GM19043 (cell line): ENCODE results near the gene PTPRN2.

ENCODE experiments used
- ATAC-seq: cut with Tn5 transposase; IDR thresholded peaks from one replicate; pipeline ENCODE4 v1.9.1; 2021; ENCODE audit warnings: low read depth; ENCODE audit not compliant: unreplicated experiment

The PTPRN2 gene

GRCh38 chr7:157830331-157830730 lies 757.3 kb downstream of the PTPRN2 start:
- ATAC-seq: no peak

GRCh38 chr7:157829491-157829890 lies 758.1 kb downstream of the PTPRN2 start:
- no peak for ATAC-seq

DNA sequence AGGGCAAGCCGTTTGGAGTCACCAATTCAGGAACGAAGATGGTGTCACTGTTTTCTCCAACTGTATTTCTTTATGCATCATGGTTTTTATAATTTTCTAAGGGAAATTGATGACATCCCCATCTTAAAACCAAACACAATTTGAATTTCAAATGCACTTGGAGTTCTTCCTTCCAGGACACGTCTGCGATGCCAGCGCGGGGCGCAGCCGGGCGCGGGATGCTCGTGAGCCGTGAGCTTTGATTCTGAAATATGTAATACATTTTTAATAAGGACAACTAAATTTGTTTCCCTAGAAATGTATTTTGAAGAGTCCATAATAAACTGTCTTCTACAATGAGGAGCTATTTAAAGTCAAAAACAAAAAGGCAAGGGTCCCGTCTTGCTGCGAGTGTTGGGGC lies 758.7 kb downstream of the PTPRN2 start:
- ATAC-seq: no peak

GRCh38 chr7:157828190-157828589 lies 759.4 kb downstream of the PTPRN2 start:
- no peak for ATAC-seq

DNA sequence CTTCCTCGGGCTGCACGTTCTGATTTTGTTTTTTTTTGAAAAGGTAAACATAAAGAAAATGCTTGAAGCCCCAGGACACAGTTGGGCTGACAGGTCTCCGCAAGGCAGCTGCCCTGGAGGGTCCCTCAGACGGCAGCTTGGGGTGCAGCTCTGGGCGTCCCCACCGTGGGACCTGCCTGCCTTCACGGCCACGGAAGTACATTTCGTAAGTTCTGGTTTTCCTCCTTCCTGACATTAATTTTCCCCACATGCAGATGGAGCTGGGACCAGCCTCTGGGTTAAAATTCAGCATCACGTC lies 759.8 kb downstream of the PTPRN2 start:
- ATAC-seq: no peak

DNA sequence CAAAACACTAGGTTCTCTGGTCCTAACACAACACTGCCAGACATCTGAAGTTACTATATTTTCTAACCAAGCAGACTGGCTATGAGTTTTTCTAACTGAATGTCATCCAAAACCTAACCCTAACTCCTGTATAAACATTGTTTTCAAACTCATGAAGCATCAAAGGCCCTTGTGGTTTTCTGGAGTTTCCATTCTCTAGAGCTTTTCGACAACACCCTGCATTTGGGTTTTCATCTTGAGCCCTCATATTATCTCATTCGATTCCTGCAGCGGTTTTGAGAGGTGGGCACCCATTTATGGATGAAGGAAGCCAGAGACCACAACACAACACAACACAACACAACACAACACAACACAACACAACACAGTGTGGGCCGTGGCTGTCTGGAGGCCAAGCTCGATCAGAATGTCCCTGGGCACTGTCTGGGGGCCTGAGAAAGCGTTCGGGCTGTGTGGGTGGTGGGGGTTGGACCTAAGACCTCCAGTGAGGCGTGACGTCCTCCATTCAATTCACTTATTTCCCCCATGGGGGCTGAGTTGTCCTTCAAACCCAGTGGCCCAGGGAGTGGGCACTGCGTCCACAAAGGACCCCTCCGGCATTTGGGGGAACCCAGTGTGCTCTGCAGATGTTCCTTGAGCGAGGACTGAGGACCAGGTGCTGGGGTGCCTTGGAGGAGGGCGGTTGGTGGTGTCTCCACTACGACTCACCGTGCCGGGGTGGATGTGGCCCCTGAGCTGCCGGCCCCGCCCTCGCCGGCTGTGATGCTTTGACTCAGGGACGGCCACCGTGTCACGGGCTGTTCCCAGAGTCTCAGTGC lies 760.4 kb downstream of the PTPRN2 start:
- no peak for ATAC-seq

DNA sequence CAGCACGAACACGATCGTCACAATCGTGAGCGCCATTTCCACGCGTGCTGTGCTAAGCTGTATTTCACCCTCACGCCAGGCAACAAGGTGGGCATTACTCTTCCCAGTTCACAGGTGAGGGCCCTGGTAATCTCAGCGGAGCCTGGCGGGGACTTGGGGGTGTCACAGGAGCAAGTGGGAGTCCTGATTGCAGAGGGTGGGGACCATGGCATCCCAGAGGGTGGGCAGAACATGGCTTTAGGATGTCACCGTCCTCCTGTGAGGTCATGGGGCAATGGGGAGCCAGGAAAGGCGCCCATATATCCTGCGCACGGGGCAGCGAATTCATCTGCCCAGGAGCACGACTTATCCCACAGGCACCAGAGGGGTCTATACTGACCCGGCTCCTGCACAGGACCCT lies 761.1 kb downstream of the PTPRN2 start:
- ATAC-seq: no peak

GRCh38 chr7:157825325-157825724 lies 762.3 kb downstream of the PTPRN2 start:
- ATAC-seq: no peak

GRCh38 chr7:157824819-157825121 lies 762.9 kb downstream of the PTPRN2 start:
- no peak for ATAC-seq

DNA sequence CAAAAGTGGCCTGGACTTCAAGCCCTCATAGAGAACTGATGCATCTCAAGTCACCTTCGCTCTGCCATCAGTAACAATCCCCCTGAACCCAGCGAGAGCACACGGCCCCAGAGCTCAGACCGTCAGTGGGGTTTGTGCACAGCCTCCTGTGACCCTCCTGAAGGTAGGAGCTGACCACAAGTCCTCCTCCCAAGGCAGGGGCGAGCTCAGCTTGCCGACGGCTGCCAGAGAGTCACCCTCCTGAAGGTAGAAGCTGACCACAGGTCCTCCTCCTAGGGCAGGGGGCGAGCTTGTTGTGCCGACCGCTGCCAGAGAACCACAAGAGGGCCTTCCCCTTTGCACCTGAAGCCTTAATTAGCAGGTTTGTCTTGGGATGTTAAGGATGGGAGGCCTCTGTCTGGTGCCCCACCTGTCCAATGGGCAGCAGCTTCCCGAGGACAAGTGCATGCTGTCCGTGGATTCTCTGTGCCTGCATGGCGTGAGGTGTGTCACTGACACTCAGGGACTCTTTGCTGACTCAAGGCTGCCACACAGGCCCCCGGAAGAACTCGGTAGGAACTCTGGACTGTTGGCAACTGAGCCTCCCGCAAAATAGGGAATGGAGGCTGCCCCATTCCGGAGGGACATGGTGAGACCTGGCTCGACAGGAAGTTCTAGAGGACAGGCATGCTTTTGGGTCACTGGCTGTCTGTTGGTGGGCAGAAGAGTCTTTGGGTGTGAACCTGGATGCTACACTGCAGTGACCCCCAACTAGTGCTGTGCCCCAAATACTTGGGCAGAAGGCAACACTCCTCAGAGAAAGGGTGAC lies 763.4 kb downstream of the PTPRN2 start:
- no peak for ATAC-seq

- no peak for ATAC-seq
Measured at GRCh38 chr7:157822688-157823031, 765.0 kb downstream of the PTPRN2 start.

- no peak for ATAC-seq
Measured at GRCh38 chr7:157821959-157822687, 765.5 kb downstream of the PTPRN2 start.

- no peak for ATAC-seq
Measured at GRCh38 chr7:157820796-157821195, 766.8 kb downstream of the PTPRN2 start.

GRCh38 chr7:157819455-157819807 lies 768.2 kb downstream of the PTPRN2 start:
- ATAC-seq: no peak

DNA sequence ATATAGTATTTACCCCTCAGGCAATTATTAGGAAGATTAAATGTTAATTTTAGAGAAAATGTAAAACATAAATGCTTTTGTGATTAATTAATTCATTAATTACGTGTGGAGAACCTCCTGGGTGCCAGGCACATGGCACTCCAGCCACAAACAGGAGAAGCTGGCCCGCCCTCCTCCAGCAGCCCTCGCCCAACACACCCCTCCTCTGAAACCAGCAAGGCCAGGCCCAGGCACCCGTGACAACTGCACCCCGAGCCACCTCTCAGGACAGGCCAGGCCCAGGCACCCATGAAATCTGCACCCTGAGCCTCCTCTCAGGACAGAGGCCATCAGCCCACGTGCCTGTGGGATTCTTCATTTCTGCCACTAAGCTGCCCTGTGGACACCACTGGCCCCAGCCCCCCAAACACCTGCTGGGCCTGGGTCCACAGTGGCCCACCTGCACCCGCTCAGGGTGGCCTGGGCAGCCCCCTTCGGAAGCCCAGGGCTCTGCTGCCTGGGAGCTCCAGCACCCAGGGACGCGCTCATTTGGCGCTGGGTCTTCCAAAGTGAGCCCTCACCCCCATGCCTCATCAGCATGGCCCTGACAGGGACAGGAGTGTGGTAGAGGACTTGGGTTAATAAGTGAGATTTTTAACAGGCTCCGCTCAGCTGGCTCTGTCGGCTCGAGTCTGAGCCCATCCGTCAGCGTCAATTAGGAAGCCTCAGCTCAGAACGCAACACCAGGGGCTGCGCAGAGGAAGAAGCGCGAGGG lies 768.7 kb downstream of the PTPRN2 start:
- no peak for ATAC-seq

GRCh38 chr7:157817944-157818700 lies 769.5 kb downstream of the PTPRN2 start:
- no peak for ATAC-seq

DNA sequence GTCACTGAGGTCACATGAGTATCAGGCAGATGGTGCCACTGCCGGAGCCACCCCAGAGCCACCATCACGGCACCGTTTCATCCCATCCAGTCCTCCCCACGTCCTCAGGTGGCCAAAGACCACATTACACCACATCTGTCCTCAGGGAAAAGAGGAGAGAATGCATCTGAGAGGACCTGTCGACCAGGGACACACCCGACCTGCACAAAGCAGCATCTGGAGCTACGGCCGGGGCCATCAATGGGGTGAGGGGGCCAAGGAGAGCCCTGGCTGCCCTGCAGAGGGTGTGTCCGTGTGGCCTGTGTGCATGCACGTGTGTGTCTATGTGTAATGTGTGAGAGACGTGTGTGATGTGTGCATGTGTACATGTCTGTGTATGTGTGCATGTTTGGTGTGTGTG lies 770.2 kb downstream of the PTPRN2 start:
- no peak for ATAC-seq

- no peak for ATAC-seq
Measured at GRCh38 chr7:157816526-157817250, 770.9 kb downstream of the PTPRN2 start.

DNA sequence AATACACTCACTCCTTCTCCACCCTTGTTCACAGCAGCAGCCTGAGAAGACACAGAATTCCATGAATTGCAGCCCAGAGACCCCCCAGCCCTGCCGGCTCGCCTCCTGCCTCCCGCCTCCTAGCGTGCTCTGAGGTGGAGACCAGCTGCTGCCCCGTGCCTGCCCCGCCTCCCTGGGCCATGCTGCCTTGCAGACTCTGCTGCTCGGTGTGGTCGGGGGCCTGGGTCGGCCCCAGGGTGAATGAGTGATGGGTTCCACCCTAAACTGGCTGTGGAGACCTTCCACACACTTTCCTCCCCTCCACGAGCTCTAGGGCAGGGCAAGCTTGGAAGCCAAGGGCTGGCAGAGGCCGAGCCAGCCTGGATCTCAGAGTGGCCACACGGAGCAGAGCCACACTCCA lies 771.5 kb downstream of the PTPRN2 start:
- ATAC-seq: no peak

- ATAC-seq: no peak
Measured at GRCh38 chr7:157815706-157816022, 772.0 kb downstream of the PTPRN2 start.
